ENCODE data around the gene LILRB3. TPM values are rescaled to one million over a fixed set of nuclear protein-coding genes. Genes with fewer than 3 reads are reported as not detected.
"Not testable (repeated sequence)": the region's sequence is repeated elsewhere in the genome, so short reads cannot be mapped to it uniquely, and the experiment has no call there.

Gene LILRB3
- total RNA-seq, 1 experiment from 2014 or later, result 0.81 TPM

DNA sequence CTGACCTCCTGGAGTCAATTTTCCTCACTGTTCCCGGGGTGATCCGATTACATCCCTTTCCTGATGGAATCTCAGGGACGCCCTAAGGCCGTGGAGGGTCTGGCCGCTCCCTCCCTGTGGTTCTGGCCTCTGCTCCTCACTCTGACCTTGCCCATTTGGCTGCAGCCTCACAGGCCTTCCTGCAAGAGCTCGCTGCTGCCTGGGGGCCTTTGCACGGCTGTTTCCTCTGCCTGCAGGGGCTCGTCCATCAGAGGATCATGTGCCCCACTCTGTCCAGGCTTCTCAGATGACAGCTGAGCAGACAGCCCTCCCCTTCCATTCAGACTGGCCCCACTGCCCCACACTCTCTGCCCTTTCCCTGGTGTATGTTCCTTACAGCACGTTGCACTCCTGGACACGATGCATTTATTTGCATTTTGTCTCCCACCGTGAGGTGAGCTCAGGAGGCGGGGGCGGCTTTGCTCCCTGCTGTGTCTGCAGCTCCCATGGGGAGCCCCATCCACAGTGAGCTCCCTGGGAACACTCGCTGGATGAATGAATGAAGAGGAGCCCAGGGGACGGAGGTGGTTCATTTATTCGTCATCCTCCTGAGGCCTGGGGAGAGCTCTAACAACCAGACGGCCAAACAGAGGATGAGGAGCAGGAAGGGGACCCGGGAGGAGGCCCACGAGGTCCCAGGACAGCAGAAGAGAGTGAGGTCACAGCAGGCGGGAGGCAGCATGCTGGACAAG lies 5.1 kb downstream of the LILRB3 start:
- DNase-seq (ENCODE audit: low spot score); in situ Hi-C loops (cut with HindIII; ENCODE audit: low sequenced_read_pairs): not testable (repeated sequence)

DNA sequence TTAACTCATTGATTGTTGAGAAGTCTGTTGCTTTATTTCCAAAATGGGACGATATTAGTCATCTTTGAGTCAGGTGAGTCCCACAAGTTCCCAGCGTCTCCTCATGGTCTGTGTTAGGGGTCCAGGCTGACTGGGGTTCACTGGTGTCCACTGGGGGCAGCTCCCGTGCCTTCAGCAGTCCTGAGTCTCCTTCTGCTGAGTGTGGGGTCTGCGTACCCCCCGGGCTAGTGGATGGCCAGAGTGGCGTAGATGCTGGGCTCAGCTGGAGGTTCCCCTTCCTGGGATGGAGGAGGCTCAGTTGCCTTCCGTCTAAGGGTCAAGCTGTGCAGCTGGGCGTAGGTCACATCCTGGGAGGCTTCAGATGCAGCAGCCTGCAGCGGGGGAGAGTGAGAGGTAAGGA lies 5.9 kb downstream of the LILRB3 start:
- no peak for DNase-seq (ENCODE audit: low spot score)
- in situ Hi-C loops (cut with HindIII; ENCODE audit: low sequenced_read_pairs), result no loop called here

DNA sequence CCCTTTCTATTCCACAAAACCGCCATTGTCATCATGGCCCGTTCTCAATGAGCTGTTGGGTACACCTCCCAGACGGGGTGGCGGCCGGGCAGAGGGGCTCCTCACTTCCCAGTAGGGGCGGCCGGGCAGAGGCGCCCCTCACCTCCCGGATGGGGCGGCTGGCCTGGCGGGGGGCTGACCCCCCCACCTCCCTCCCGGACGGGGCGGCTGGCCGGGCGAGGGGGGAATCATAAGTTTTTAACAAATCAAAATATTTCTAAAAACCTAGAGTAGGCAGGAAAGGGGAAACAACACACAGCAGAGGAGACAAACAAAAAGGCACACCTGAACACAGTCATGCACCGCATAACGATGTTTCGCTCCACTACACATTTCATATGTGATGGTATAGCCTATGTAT lies 8.1 kb downstream of the LILRB3 start:
- DNase-seq (ENCODE audit: low spot score); in situ Hi-C loops (cut with HindIII; ENCODE audit: low sequenced_read_pairs): not testable (repeated sequence)

DNA sequence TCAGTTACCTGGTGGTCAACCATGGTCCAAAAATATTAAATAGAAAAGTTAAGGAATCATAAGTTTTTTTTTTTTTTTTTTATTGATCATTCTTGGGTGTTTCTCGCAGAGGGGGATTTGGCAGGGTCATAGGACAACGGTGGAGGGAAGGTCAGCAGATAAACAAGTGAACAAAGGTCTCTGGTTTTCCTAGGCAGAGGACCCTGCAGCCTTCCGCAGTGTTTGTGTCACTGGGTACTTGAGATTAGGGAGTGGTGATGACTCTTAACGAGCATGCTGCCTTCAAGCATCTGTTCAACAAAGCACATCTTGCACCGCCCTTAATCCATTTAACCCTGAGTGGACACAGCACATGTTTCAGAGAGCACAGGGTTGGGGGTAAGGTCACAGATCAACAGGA lies 8.6 kb downstream of the LILRB3 start:
- in situ Hi-C loops (cut with HindIII; ENCODE audit: low sequenced_read_pairs); DNase-seq (ENCODE audit: low spot score): not testable (repeated sequence)

DNA sequence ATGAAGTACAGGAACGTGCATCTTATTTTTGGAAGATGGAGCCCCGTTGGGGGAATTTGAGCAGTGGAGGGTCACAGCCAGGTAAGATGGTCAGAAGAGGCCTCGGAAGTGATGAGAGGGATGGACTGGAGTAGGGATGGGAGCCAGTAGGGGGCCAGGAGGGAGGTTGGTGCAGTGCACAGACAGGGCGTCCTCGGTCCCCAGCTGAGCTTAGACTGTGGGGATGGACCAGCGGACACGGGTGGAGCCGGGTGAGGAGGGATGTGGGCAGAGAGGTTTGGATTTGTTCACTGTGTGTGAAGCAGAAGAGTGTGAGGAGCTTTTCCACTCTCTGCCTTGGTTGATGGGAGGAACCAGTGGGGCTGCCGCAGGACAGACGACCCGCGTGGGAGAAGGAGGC lies 11.6 kb downstream of the LILRB3 start:
- in situ Hi-C loops (cut with HindIII; ENCODE audit: low sequenced_read_pairs), result no loop called here
- DNase-seq (ENCODE audit: low spot score), result no peak

DNA sequence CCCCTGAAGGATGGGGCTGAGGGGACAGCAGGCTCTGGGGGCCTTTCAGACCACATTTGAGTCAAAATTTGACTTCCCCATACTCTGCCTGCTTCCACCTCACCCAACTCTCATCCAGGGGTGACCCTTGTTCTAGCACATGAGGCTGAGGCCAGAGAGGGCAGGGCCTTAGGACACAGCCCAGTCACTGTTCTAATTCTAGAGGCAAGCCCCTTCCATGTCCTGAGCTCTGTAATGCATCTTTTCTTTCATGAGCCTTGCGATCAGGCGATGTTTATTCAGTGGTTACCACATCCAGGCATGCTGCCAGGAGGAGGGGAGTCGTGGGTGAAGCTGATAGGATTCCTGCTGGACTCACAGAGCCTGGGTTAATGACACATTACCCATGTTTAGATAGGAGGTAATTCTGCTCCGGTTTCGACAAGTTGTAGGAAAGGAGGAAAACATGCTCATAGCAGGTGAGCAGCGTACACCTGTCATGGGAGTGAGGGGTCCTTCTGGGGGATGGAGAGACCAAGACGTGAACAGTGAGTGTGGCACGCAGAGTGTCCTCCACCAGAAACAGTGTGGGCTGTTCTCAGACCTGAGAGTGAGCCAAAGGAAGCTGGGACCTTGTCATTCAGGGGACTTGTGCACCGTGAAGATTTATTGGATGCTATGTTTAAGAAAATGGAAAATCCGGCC lies 12.9 kb downstream of the LILRB3 start:
- in situ Hi-C loops (cut with HindIII; ENCODE audit: low sequenced_read_pairs), result loop anchor here (10.0 kb wide), 1 partner anchor 75 kb away; the partner anchor contains the start of gene LILRB2
- peak; percentile 55 for DNase-seq (ENCODE audit: low spot score)

DNA sequence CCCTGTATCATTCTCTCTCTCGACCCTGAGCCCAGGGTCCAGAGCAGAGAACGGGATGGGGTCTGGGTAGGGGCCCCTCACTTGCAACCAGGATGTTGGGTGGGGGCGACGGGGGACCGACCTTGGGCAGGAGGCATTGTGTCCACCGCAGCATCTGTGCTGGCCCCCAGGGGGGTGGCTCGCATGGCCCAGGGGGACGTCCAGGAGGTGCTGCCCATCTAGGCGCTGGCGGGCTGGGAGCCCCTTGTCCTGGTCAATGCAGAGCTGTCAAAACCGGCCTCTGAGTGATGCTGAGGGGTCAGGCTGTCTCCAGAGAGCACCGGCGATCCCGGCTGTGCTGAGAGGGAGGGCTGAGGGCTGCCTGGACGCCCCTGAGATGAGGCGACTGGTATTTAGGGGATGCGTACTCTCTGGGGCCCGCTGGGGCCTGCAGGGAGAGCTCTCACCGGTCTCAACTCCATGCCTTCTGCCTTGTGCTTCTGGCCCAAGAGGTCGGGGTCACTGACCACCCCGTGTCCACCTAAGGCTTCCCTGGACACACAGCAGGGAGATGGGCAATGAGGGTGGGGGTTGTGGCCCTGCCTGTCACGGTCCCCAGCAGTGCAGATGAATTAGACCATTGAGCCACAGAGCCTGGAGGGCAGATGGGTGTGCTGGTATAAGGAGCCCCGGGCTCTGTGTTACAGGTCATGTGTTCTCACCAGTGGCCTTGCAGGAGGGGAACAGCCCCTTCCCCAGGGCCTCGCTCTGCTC lies 13.6 kb downstream of the LILRB3 start:
- DNase-seq (ENCODE audit: low spot score), result peak; percentile 27
- in situ Hi-C loops (cut with HindIII; ENCODE audit: low sequenced_read_pairs), result loop anchor here (10.0 kb wide), 1 partner anchor 76 kb away; the partner anchor contains the start of gene LILRB2

DNA sequence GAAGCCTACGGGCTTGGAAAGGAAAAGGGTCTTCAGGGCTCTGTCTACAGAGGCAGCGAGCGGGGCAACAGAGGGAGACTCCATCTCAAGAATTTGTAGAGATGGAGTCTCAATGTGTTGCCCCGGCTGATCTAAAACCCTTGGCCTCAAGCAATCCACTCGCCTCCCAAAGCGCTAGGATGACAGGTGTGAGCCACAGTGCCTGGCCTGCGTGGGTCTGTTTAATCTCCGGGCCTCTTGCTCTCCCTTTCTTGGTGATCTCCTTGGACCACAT lies 14.1 kb downstream of the LILRB3 start:
- in situ Hi-C loops (cut with HindIII; ENCODE audit: low sequenced_read_pairs), result loop anchor here (10.0 kb wide), 1 partner anchor 76 kb away; the partner anchor contains the start of gene LILRB2
- peak; percentile 22 for DNase-seq (ENCODE audit: low spot score)

DNA sequence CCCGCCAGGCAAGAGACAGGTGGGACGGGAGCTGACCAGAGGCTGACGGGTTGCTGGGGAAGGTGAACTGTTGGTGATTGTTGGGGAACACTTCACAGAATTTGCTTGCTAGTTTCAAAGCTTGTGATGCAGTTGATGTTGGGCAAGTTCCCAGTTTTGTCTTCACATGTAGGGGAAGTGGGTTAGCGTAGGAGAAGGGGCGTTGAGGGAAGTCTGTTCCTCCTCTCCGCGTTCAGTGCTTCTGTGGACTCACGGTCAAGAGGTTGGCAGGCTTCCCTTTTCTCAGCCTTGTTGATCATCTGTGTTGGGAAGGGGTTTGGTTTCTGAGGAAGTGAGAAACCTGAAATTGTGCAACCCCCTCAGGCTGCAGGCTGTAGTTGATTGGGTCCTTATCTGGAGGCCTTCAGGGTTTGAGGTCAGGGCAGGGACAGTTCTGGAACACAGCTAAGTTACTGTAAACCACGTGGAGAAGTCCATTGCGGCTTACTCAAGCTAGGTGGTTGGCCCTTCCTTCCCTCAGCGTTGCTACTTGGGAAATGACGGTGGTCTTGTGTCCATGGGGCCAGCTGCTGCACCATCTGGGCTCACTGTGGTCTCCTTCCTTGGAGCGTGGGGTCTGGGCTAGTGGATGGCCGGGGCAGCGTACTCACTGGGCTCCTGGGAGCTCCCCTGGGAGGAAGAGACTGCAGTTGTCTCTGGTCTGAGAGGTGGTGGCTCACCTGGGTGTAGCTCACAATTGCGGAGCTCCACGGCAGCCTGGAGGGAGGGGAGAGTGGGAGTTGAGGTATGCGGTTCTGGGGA lies 14.6 kb downstream of the LILRB3 start:
- in situ Hi-C loops (cut with HindIII; ENCODE audit: low sequenced_read_pairs), result loop anchor here (10.0 kb wide), 1 partner anchor 77 kb away; the partner anchor contains the start of gene LILRB2
- DNase-seq (ENCODE audit: low spot score), result peak; percentile 47

DNA sequence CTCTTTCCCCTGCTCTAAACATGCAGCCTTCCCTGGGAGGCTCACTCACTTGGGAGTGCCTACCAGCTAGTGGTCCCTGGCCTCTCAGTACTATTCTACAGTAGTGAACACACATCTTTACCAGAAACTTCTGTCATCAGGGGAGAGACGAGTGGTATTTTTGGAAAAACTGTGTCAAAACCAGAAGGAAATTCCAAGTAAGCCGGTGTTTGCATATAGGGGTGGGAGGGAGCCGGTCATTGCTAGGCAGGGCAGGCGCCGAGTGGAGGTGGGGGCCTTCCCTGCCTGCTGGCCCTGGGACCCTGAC lies 15.2 kb downstream of the LILRB3 start:
- DNase-seq (ENCODE audit: low spot score), result no peak
- in situ Hi-C loops (cut with HindIII; ENCODE audit: low sequenced_read_pairs), result loop anchor here (10.0 kb wide), 1 partner anchor 77 kb away; the partner anchor contains the start of gene LILRB2

DNA sequence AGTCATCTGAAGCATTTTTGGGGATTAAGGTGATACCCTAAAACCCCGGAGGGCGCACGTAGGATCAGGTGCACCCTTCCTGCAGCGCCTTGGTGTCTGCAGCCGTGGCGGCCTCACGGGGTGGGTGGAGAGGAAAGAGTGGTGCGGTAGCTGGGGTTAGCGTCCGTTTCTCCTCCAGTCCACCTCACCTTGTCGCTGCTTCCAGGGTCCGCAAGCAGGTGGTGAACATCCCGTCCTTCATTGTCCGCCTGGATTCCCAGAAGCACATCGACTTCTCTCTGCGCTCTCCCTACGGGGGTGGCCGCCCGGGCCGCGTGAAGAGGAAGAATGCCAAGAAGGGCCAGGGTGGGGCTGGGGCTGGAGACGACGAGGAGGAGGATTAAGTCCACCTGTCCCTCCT lies 15.6 kb downstream of the LILRB3 start:
- in situ Hi-C loops (cut with HindIII; ENCODE audit: low sequenced_read_pairs), result loop anchor here (10.0 kb wide), 1 partner anchor 78 kb away; the partner anchor contains the start of gene LILRB2
- not testable (repeated sequence) for DNase-seq (ENCODE audit: low spot score)

DNA sequence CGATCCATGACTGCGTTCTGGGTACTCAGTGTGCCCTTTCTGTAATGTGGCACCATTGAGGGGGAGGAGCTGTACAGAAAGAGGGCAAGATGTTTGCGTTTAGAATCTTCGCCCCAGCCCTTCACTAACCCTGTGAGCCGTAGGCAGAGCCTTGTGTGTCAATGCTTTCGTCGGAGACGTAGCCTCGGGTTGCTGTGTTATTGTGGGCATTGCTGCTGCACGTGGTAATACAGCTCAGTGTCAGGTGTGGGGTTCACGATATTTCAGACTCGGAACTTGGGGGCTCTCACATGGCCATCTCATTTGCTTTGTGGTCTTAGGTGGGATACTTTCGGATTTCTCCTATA lies 16.0 kb downstream of the LILRB3 start:
- DNase-seq (ENCODE audit: low spot score), result no peak
- in situ Hi-C loops (cut with HindIII; ENCODE audit: low sequenced_read_pairs), result loop anchor here (10.0 kb wide), 1 partner anchor 78 kb away; the partner anchor contains the start of gene LILRB2

DNA sequence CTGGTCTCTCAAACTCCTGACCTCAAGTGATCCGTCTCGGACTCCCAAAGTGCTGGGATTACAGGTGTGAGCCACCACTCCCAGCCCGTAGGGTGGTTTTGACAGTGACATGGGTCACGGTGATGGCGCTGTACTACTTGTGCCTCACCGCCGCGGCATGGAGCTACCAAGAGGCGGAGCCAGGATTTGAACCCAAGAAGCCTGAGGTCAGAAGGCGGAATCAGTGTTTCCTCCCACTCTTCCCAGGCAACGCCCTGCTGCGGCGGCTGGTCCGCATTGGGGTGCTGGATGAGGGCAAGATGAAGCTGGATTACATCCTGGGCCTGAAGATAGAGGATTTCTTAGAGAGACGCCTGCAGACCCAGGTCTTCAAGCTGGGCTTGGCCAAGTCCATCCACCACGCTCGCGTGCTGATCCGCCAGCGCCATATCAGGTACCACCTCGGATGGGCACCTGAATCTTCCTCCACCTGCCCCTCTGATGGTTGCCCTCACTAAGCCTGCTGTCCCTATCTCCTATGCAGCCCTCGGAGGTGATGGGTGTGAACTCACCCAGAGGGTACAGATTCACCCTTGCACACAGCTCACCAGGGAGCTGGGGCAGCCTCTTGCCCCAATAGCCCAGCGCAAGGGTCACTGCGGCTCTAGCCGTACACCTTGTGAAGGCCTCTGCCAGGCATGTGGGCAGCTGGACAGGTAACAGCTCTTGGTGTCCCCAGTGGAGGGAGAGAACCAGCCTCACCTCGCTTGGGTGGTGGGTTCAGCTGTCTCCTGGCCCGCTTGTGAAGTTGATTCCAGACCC lies 16.6 kb downstream of the LILRB3 start:
- DNase-seq (ENCODE audit: low spot score), result no peak
- in situ Hi-C loops (cut with HindIII; ENCODE audit: low sequenced_read_pairs), result loop anchor here (10.0 kb wide), 1 partner anchor 79 kb away; the partner anchor contains the start of gene LILRB2

DNA sequence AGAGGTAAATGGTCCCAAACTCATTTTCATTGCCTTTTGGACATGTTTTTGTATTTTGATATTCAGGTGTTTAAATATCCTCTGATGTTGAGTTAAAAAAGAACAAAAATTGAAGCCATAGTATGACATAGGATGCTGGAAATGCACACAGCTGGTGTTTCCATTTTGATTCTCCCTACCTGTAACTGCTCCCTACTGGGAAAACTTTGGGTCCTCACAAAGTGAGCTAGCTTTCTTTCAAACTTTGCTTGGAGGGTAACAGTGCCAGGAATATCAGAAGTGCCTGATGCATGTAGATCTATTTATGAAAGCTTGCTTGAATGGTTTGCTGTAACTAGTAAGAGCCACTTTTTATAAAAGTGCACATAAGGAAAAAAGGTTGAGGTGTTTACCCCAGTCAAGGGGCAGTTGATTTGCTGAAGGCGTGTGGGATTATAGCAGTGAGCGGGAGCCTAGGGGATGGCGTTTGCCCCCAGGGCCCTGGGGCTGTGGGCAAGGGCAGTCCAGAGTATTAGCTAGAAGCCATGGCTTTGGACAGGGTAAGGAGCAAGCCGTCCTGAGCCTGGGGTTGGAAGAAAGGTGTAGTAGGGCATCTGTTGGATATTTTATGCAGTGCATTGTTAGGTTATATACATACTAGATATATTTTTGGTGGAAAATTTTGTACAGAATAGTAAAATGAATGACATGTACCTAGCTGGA lies 17.9 kb downstream of the LILRB3 start:
- in situ Hi-C loops (cut with HindIII; ENCODE audit: low sequenced_read_pairs), result loop anchor here (10.0 kb wide), 1 partner anchor 80 kb away; the partner anchor contains the start of gene LILRB2
- DNase-seq (ENCODE audit: low spot score), result no peak

DNA sequence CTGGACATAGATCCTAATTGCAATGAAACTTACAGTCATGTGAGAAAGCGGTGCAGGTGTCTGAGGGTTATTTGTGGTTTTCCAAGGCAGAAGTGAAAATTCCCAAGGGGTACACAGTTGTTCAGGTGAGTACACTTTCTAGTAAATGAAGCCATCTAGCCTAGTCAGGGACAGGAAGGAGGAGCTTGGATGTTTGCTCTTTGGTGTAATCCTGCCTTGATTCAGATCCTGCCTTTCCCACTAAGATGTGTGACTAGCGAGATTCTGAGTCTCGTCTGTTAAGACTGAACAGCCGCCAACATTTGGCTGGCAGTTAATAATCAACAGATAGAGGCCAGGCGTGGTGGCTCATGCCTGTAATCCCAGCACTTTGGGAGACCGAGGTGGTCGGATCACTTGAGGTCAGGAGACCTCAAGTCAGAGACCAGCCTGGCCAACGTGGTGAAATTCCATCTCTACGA lies 19.6 kb downstream of the LILRB3 start:
- DNase-seq (ENCODE audit: low spot score), result no peak
- in situ Hi-C loops (cut with HindIII; ENCODE audit: low sequenced_read_pairs), result loop anchor here (10.0 kb wide), 1 partner anchor 82 kb away; the partner anchor contains the start of gene LILRB2

DNA sequence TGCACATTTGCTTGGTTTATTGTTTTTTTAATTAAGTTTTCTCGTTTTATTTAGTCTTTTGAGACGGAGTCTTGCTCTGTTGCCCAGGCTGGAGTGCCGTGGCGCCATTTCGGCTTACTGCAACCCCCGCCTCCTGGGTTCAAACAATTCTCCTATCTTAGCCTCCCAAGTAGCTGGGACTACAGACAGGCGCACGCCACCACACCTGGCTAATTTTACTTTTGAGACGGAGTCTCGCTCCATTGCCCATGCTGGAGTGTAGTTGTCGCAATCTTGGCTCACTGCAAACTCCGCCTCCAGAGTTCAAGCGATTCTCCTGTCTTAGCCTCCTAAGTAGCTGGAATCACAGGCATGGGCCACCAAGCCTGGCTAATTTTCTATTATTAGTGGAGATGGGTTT lies 20.8 kb downstream of the LILRB3 start:
- in situ Hi-C loops (cut with HindIII; ENCODE audit: low sequenced_read_pairs), result loop anchor here (10.0 kb wide), 1 partner anchor 83 kb away; the partner anchor contains the start of gene LILRB2

DNA sequence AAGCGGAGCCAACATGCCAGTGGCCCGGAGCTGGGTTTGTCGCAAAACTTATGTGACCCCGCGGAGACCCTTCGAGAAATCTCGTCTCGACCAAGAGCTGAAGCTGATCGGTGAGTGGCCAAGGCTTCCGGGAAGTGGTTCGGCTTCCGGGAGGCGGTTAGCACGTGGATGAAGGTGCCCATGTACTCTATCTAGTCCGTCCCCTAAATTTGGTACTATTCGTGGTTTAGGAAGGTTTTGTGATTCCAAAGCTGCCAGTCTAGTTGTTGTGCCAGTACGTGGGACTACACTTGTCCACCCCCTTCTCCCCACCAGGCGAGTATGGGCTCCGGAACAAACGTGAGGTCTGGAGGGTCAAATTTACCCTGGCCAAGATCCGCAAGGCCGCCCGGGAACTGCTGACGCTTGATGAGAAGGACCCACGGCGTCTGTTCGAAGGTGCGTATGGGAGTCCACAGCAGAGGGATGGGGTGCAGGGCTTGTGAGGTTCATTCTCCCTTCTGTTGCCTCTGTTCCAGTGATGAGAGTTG lies 21.6 kb downstream of the LILRB3 start:
- DNase-seq (ENCODE audit: low spot score), result no peak
- in situ Hi-C loops (cut with HindIII; ENCODE audit: low sequenced_read_pairs), result loop anchor here (10.0 kb wide), 1 partner anchor 84 kb away; the partner anchor contains the start of gene LILRB2

More for the DNA sequence above, 20.8 kb downstream of the LILRB3 start:
- DNase-seq (ENCODE audit: low spot score), result no peak
